CD14-positive monocyte (primary cell): ENCODE data around the gene FHOD3. TPM values are rescaled to one million over a fixed set of nuclear protein-coding genes. Genes with fewer than 3 reads are reported as not detected.

Experiments used
- DNase-seq, 3 donors: peaks; one replicate each; pipeline ENCODE4 v3.0.0-alpha.2; 2011 to 2022
- H2AFZ ChIP-seq: 2 replicates; pipeline ENCODE4 v1.6.0; 2012; ENCODE audit warnings: mild to moderate bottlenecking, low read depth, low read length, inconsistent platforms; ENCODE audit not compliant: insufficient read depth, poor library complexity, severe bottlenecking
- H3K27ac ChIP-seq, 2 donors: 1 replicate in 1 of 2; 2 replicates in 1 of 2; pipeline ENCODE4 v1.5.1; 2012 to 2013; ENCODE audit warnings: low read length in 2 of 2, control low read depth in 1 of 2, inconsistent platforms in 1 of 2, low read depth in 1 of 2, mild to moderate bottlenecking in 1 of 2
- H3K27me3 ChIP-seq, 2 donors: one replicate each; pipeline versions ENCODE4 v1.6.0 to v1.6.1; 2011 to 2013; ENCODE audit warnings: low read length in 2 of 2; ENCODE audit not compliant: control insufficient read depth in 2 of 2, insufficient read depth in 2 of 2
- H3K36me3 ChIP-seq, 2 donors: replicated peaks in 1 of 2; 1 replicate in 1 of 2; 2 replicates in 1 of 2; pipeline versions ENCODE4 v1.5.1 to v1.6.1; 2012 to 2013; ENCODE audit warnings: low read length in 2 of 2, control low read depth in 1 of 2, inconsistent platforms in 1 of 2, mild to moderate bottlenecking in 1 of 2; ENCODE audit not compliant: insufficient read depth in 2 of 2, control insufficient read depth in 1 of 2
- H3K4me1 ChIP-seq, 2 donors: 1 replicate in 1 of 2; 2 replicates in 1 of 2; pipeline versions ENCODE4 v1.5.1 to v1.6.1; 2012 to 2013; ENCODE audit warnings: low read length in 2 of 2, control low read depth in 1 of 2, inconsistent platforms in 1 of 2, mild to moderate bottlenecking in 1 of 2, moderate library complexity in 1 of 2; ENCODE audit not compliant: insufficient read depth in 2 of 2, control insufficient read depth in 1 of 2
- H3K4me2 ChIP-seq: replicated peaks from 2 replicates; pipeline ENCODE3; 2012; ENCODE audit warnings: low read length, moderate library complexity, mild to moderate bottlenecking; ENCODE audit not compliant: poor library complexity, severe bottlenecking; ENCODE audit errors: extremely low read depth
- H3K4me3 ChIP-seq, 3 experiments: fragments of 200-600 bp in 1 of 3; sonication (generic) in 1 of 3; replicated peaks in 1 of 3; 1 replicate in 2 of 3; 2 replicates in 1 of 3; pipeline ENCODE4 v1.5.1; 2011 to 2013; ENCODE audit warnings: low read length in 3 of 3, mild to moderate bottlenecking in 3 of 3, control low read depth in 2 of 3, low read depth in 2 of 3, inconsistent platforms in 1 of 3, moderate library complexity in 1 of 3
- H3K79me2 ChIP-seq: 2 replicates; pipeline ENCODE4 v1.6.0; 2012; ENCODE audit warnings: mild to moderate bottlenecking, control low read depth, inconsistent platforms, low read length, moderate library complexity; ENCODE audit not compliant: insufficient read depth
- H3K9ac ChIP-seq: 2 replicates; pipeline ENCODE4 v1.6.0; 2017; ENCODE audit warnings: low read length, mild to moderate bottlenecking; ENCODE audit not compliant: insufficient read depth, poor library complexity, severe bottlenecking
- H3K9me3 ChIP-seq, 2 donors: replicated peaks in 1 of 2; 1 replicate in 1 of 2; 2 replicates in 1 of 2; pipeline versions ENCODE4 v1.5.1 to v1.6.1; 2012 to 2013; ENCODE audit warnings: low read length in 2 of 2, control low read depth in 1 of 2; ENCODE audit not compliant: control insufficient read depth in 1 of 2, insufficient read depth in 1 of 2
- H4K20me1 ChIP-seq: 2 replicates; pipeline ENCODE4 v1.6.0; 2012; ENCODE audit warnings: mild to moderate bottlenecking, low read length, control low read depth, moderate library complexity; ENCODE audit not compliant: insufficient read depth
- H3K27ac Mint-ChIP-seq, 7 donors: one replicate each; pipeline ENCODE4 v1.8.0; 2020; ENCODE audit warnings: mild to moderate bottlenecking in 7 of 7, mixed read lengths in 7 of 7, moderate library complexity in 6 of 7, inconsistent platforms in 2 of 7
- H3K27me3 Mint-ChIP-seq, 3 donors: one replicate each; pipeline ENCODE4 v1.8.0; 2021 to 2022; ENCODE audit warnings: low read depth in 3 of 3, mild to moderate bottlenecking in 3 of 3, mixed read lengths in 3 of 3, moderate library complexity in 3 of 3, inconsistent platforms in 1 of 3
- H3K36me3 Mint-ChIP-seq, 2 donors: one replicate each; pipeline ENCODE4 v1.8.0; 2020; ENCODE audit warnings: mixed read lengths in 2 of 2, inconsistent platforms in 1 of 2, mild to moderate bottlenecking in 1 of 2
- H3K4me1 Mint-ChIP-seq: one replicate; pipeline ENCODE4 v1.8.0; 2020; ENCODE audit warnings: mild to moderate bottlenecking, mixed read lengths
- H3K4me3 Mint-ChIP-seq, 2 donors: one replicate each; pipeline ENCODE4 v1.8.0; 2020; ENCODE audit warnings: mild to moderate bottlenecking in 2 of 2, mixed read lengths in 2 of 2, moderate library complexity in 1 of 2
- H3K9me3 Mint-ChIP-seq, 7 donors: one replicate each; pipeline ENCODE4 v1.8.0; 2020 to 2022; ENCODE audit warnings: mixed read lengths in 7 of 7, mild to moderate bottlenecking in 6 of 7, moderate library complexity in 6 of 7, inconsistent platforms in 2 of 7
- CTCF ChIP-seq: fragments of 200-600 bp; IDR thresholded peaks from one replicate; pipeline ENCODE4 v1.8.0; 2022; ENCODE audit warnings: antibody characterized with exemption, mild to moderate bottlenecking
- WGBS: methylation state at CpG from one replicate; pipeline ENCODE4 v1.1.5; 2013; ENCODE audit warnings: missing lambda C conversion rate; ENCODE audit not compliant: insufficient coverage; 5-methylcytosine and 5-hydroxymethylcytosine counted together
- intact Hi-C, 2 donors: fragments of 100-400 bp; cut with micrococcal nuclease; formaldehyde crosslinking; loops; one replicate each; pipeline versions ENCODE4 v1.15.0 to v1.15.1; 2023
- polyA plus RNA-seq, 3 donors: library from polyadenylated mRNA; depleted of rRNA in 1 of 3; unstranded in 2 of 3; stranded (reverse) in 1 of 3; fragments of 300-500 nt in 2 of 3; fragments of >200 nt in 1 of 3; fragmentation: Illumina TruSeq in 2 of 3; gene quantifications; 1 replicate in 2 of 3; 2 replicates in 1 of 3; pipeline ENCODE4 v1.2.3, GENCODE V29; 2012 to 2021

Gene FHOD3
- polyA plus RNA-seq, 3 donors, result not detected

- H3K27ac ChIP-seq, result no peak overlapping the region
- intact Hi-C loops, result no loop called here
- no peaks in the 10 kb centered on the region for H3K9me3 ChIP-seq
- H3K9ac ChIP-seq, result no peak overlapping the region
- Mint-ChIP-seq H3K27me3 (peaks cover 2 to 10% (median 3%) of the 10 kb centered on the region in 3 donors), H3K36me3 (no peaks in the 10 kb centered on the region), H3K27ac (no peak overlapping the region), H3K9me3 (peaks cover 0 to 3% (median 0%) of the 10 kb centered on the region in 7 donors), H3K4me1 (no peaks in the 10 kb centered on the region), H3K4me3 (no peak overlapping the region)
- DNase-seq, result no peak
- no peak for TF ChIP-seq CTCF
- H3K4me1 ChIP-seq, result no peaks in the 10 kb centered on the region
- H3K27me3 ChIP-seq, result no peaks in the 10 kb centered on the region
- H2AFZ ChIP-seq, result no peak overlapping the region
- no peaks in the 10 kb centered on the region for H3K36me3 ChIP-seq
- no peaks in the 10 kb centered on the region for H3K79me2 ChIP-seq
- H3K4me2 ChIP-seq, result no peak overlapping the region
- WGBS, result 80% methylated on average over 1 of the region's 4 CpGs
- H3K4me3 ChIP-seq, result no peak overlapping the region
- H4K20me1 ChIP-seq, result no peaks in the 10 kb centered on the region
Observed at GRCh38 chr18:36269157-36269556, 28.4 kb upstream of the FHOD3 start.

- no peak for TF ChIP-seq CTCF
- no peaks in the 10 kb centered on the region for H3K4me1 Mint-ChIP-seq
- intact Hi-C loops, result no loop called here
Observed at GRCh38 chr18:36271153-36271552, 26.4 kb upstream of the FHOD3 start.

More at GRCh38 chr18:36271153-36271552, 26.4 kb upstream of the FHOD3 start:
- no peak overlapping the region for H3K9ac ChIP-seq
- no peak for DNase-seq
- H3K4me2 ChIP-seq, result no peak overlapping the region
- no peak overlapping the region for H3K27ac ChIP-seq
- no peaks in the 10 kb centered on the region for H3K27me3 ChIP-seq
- no peaks in the 10 kb centered on the region for H3K9me3 ChIP-seq
- Mint-ChIP-seq H3K9me3 (peaks cover 0 to 4% (median 0%) of the 10 kb centered on the region in 7 donors), H3K27me3 (peaks cover 4 to 15% (median 10%) of the 10 kb centered on the region in 3 donors), H3K27ac (no peak overlapping the region), H3K36me3 (no peaks in the 10 kb centered on the region), H3K4me3 (no peak overlapping the region)
- no peaks in the 10 kb centered on the region for H3K79me2 ChIP-seq
- no peaks in the 10 kb centered on the region for H3K4me1 ChIP-seq
- H2AFZ ChIP-seq, result no peak overlapping the region
- H4K20me1 ChIP-seq, result no peaks in the 10 kb centered on the region
- H3K4me3 ChIP-seq, result no peak overlapping the region
- no peaks in the 10 kb centered on the region for H3K36me3 ChIP-seq
